Endothelial cell of umbilical vein (primary cell): Measurements from ENCODE around the gene MNAT1. TPM values are rescaled to one million over a fixed set of nuclear protein-coding genes. Genes with fewer than 3 reads are reported as not detected.
A peak's percentile ranks its signal among the peaks of the same experiment; 100 is the strongest.

Experiments
- BruUV-seq: library from RNA; stranded (reverse); fragments of 400-500 nt; replicated peaks from 2 replicates; lab custom pipeline; 2021; lab: Mats Ljungman, UMichigan
- CTCF ChIA-PET: fragments of 300-600, 350-600 bp; sonication (Branson Sonifier 250); formaldehyde crosslinking; loops from one replicate; lab custom pipeline; 2021; ENCODE audit warnings: antibody characterized with exemption, inconsistent platforms; lab: Charles Lee
- POLR2A ChIA-PET: fragments of 300-600, 350-600 bp; sonication (Branson Sonifier 250); formaldehyde crosslinking; loops from one replicate; lab custom pipeline; 2021; ENCODE audit warnings: antibody characterized with exemption, inconsistent platforms; lab: Charles Lee
- DNase-seq: peaks from one replicate; pipeline ENCODE4 v3.0.0-alpha.2; 2011; ENCODE audit warnings: low read depth, low spot score
- FAIRE-seq: peaks from 2 replicates; lab custom pipeline; 2011; peaks lifted over from hg19 to GRCh38; lab: Jason Lieb, UNC
- H2AFZ ChIP-seq: 2 replicates; pipeline ENCODE4 v1.6.0; 2012; ENCODE audit warnings: low read depth, low read length, control low read depth, inconsistent platforms
- H3K27ac ChIP-seq: 2 replicates; pipeline ENCODE4 v1.5.1; 2011; ENCODE audit warnings: low read depth, mild to moderate bottlenecking, control low read depth, low read length, moderate library complexity; ENCODE audit not compliant: insufficient read depth
- H3K27me3 ChIP-seq, 2 experiments: 2 replicates each; pipeline versions ENCODE4 v1.6.0 to v1.6.1; 2011; ENCODE audit warnings: low read length in 2 of 2, mixed read lengths in 1 of 2; ENCODE audit not compliant: control insufficient read depth in 2 of 2, insufficient read depth in 2 of 2
- H3K36me3 ChIP-seq, 2 experiments: 2 replicates in 1 of 2; 3 replicates in 1 of 2; pipeline ENCODE4 v1.5.1; 2011; ENCODE audit warnings: low read length in 2 of 2, mild to moderate bottlenecking in 1 of 2, moderate library complexity in 1 of 2; ENCODE audit not compliant: control insufficient read depth in 2 of 2, insufficient read depth in 2 of 2; ENCODE audit errors: extremely low read depth in 1 of 2
- H3K4me1 ChIP-seq: 3 replicates; pipeline ENCODE4 v1.5.1; 2011; ENCODE audit warnings: mild to moderate bottlenecking, low read length; ENCODE audit not compliant: control insufficient read depth, insufficient read depth; ENCODE audit errors: extremely low read depth
- H3K4me2 ChIP-seq: 2 replicates; pipeline ENCODE4 v1.6.1; 2011; ENCODE audit warnings: low read length, control low read depth, mixed read lengths; ENCODE audit not compliant: insufficient read depth
- H3K4me3 ChIP-seq, 3 experiments: fragments of 200-600 bp in 1 of 3; sonication (generic), shearing (Covaris generic) in 1 of 3; replicated peaks in 1 of 3; 2 replicates each; pipeline ENCODE4 v1.5.1; 2011 to 2016; ENCODE audit warnings: control low read depth in 3 of 3, low read length in 3 of 3, mild to moderate bottlenecking in 2 of 3, inconsistent platforms in 1 of 3, low read depth in 1 of 3, moderate library complexity in 1 of 3; ENCODE audit not compliant: insufficient read depth in 1 of 3
- H3K79me2 ChIP-seq: 2 replicates; pipeline ENCODE4 v1.6.0; 2012; ENCODE audit warnings: low read length, inconsistent platforms; ENCODE audit not compliant: control insufficient read depth, insufficient read depth
- H3K9ac ChIP-seq: replicated peaks from 2 replicates; pipeline ENCODE3; 2011; ENCODE audit warnings: low read length, control low read depth; ENCODE audit not compliant: insufficient read depth; ENCODE audit errors: extremely low read depth
- H3K9me1 ChIP-seq: replicated peaks from 3 replicates; pipeline ENCODE4 v1.6.0; 2011; ENCODE audit warnings: mild to moderate bottlenecking, low read length; ENCODE audit not compliant: control insufficient read depth, insufficient read depth; ENCODE audit errors: extremely low read depth
- H3K9me3 ChIP-seq: replicated peaks from 2 replicates; pipeline ENCODE4 v1.5.1; 2012; ENCODE audit warnings: low read length, inconsistent platforms; ENCODE audit not compliant: control insufficient read depth, insufficient read depth
- H4K20me1 ChIP-seq: replicated peaks from 2 replicates; pipeline ENCODE3; 2011; ENCODE audit warnings: mild to moderate bottlenecking, low read length; ENCODE audit not compliant: control insufficient read depth, insufficient read depth; ENCODE audit errors: extremely low read depth
- CTCF ChIP-seq, 2 donors: IDR thresholded peaks; 1 replicate in 1 of 2; 2 replicates in 1 of 2; pipeline ENCODE4 v1.5.1; 2011; ENCODE audit warnings: low read length in 2 of 2, mild to moderate bottlenecking in 2 of 2, moderate library complexity in 2 of 2, control low read depth in 1 of 2, inconsistent platforms in 1 of 2, low read depth in 1 of 2; ENCODE audit not compliant: insufficient read depth in 1 of 2; ENCODE audit errors: extremely low read depth in 1 of 2
- EZH2 ChIP-seq: IDR thresholded peaks from 2 replicates; pipeline ENCODE4 v1.6.1; 2012; ENCODE audit warnings: borderline replicate concordance, low read depth, mild to moderate bottlenecking, moderate library complexity, low read length, inconsistent platforms; ENCODE audit not compliant: severe bottlenecking
- FOS ChIP-seq: IDR thresholded peaks from 2 replicates; pipeline ENCODE4 v1.6.1; 2011; ENCODE audit warnings: mild to moderate bottlenecking, low read length, moderate library complexity, borderline replicate concordance; ENCODE audit not compliant: insufficient read depth
- GATA2 ChIP-seq: IDR thresholded peaks from 2 replicates; pipeline ENCODE4 v1.7.0; 2011; ENCODE audit warnings: low read depth, mild to moderate bottlenecking, moderate library complexity, mixed read lengths, low read length; ENCODE audit not compliant: insufficient read length, insufficient read depth
- JUN ChIP-seq: IDR thresholded peaks from 2 replicates; pipeline ENCODE4 v1.6.1; 2011; ENCODE audit warnings: borderline replicate concordance, low read depth; ENCODE audit not compliant: insufficient read length, insufficient read depth
- MAX ChIP-seq: IDR thresholded peaks from 2 replicates; pipeline ENCODE4 v1.6.1; 2011; ENCODE audit not compliant: insufficient read depth, insufficient read length
- MYC ChIP-seq: IDR thresholded peaks from one replicate; pipeline ENCODE4 v1.6.1; 2011; ENCODE audit warnings: mild to moderate bottlenecking, low read depth, low read length
- POLR2A ChIP-seq: IDR thresholded peaks from 2 replicates; pipeline ENCODE4 v1.6.1; 2012; ENCODE audit warnings: low read depth, mild to moderate bottlenecking, control low read depth, low read length
- POLR2AphosphoS5 ChIP-seq: IDR thresholded peaks from 2 replicates; pipeline ENCODE4 v1.6.1; 2012; ENCODE audit warnings: low read depth, mild to moderate bottlenecking, control low read depth, low read length, moderate library complexity; ENCODE audit not compliant: insufficient read depth
- dilution Hi-C: fragments of 300-500 bp; cut with MboI; formaldehyde crosslinking; loops from one replicate; pipeline ENCODE4 v1.15.0; 2019; ENCODE audit warnings: low sequenced_read_pairs; ENCODE audit not compliant: extremely low pct_ligation_motif_present
- intact Hi-C: fragments of 100-400 bp; cut with micrococcal nuclease; formaldehyde crosslinking; loops from one replicate; pipeline ENCODE4 v1.10.0; 2022
- polyA plus RNA-seq, 4 experiments: library from polyadenylated mRNA; depleted of rRNA in 3 of 4; stranded (reverse) in 3 of 4; unstranded in 1 of 4; fragments of >200 nt; gene quantifications; 2 replicates each; pipeline versions ENCODE4 v1.2.1 to v1.2.3, GENCODE V29; 2011 to 2012; ENCODE audit warnings: missing spikeins in 1 of 4
- total RNA-seq: library from RNA; stranded (reverse); gene quantifications from 2 replicates; pipeline ENCODE4 v1.2.3, GENCODE V29; 2021

The MNAT1 gene
- total and polyA plus RNA-seq, 2 donors (not counting 3 experiments of a cell fraction or from before 2014, with no cell fraction given) = 35.7 to 55.7 TPM

GRCh38 chr14:60862283-60862682 lies 127.7 kb downstream of the MNAT1 start:
- no peak for FAIRE-seq
- CTCF ChIA-PET = interaction anchor here (0.8 to 1.2 kb wide), 2 partner anchors 13 to 15 kb away, joined by 3 to 4 read pairs; no protein-coding TSS in a partner anchor

More at GRCh38 chr14:60862283-60862682, 127.7 kb downstream of the MNAT1 start:
- no TSS peak for BruUV-seq
- no peaks in the 10 kb centered on the region for H3K9me3 ChIP-seq
- POLR2A ChIA-PET = no interaction called here
- H3K4me3 ChIP-seq = no peak overlapping the region
- no peak for TF ChIP-seq GATA2
- no peak for TF ChIP-seq CTCF (IDR thresholded peaks at IDR 0.05; ENCODE audit: extremely low read depth in 1 of 2, insufficient read depth in 1 of 2, low read depth in 1 of 2, low read length in 2 of 2)
- no peak for TF ChIP-seq MYC
- no peak for TF ChIP-seq POLR2A
- TF ChIP-seq POLR2AphosphoS5 = no peak
- TF ChIP-seq JUN = no peak
- no peak for TF ChIP-seq EZH2
- no peak for TF ChIP-seq FOS
- no peak for TF ChIP-seq MAX
- intact Hi-C loops (no loop called here), dilution Hi-C loops (no loop called here)
- peak; percentile 42 for DNase-seq
- no peak overlapping the region for H3K27ac ChIP-seq
- no peaks in the 10 kb centered on the region for H4K20me1 ChIP-seq
- no peak overlapping the region for H2AFZ ChIP-seq
- no peaks in the 10 kb centered on the region for H3K4me1 ChIP-seq
- no peaks in the 10 kb centered on the region for H3K36me3 ChIP-seq
- no peak overlapping the region for H3K9ac ChIP-seq
- H3K4me2 ChIP-seq = no peak overlapping the region
- H3K27me3 ChIP-seq = no peaks in the 10 kb centered on the region
- H3K9me1 ChIP-seq = no peaks in the 10 kb centered on the region
- no peaks in the 10 kb centered on the region for H3K79me2 ChIP-seq
